ENCODE measurements around the gene ADAMTS14.

The ADAMTS14 gene

DNA sequence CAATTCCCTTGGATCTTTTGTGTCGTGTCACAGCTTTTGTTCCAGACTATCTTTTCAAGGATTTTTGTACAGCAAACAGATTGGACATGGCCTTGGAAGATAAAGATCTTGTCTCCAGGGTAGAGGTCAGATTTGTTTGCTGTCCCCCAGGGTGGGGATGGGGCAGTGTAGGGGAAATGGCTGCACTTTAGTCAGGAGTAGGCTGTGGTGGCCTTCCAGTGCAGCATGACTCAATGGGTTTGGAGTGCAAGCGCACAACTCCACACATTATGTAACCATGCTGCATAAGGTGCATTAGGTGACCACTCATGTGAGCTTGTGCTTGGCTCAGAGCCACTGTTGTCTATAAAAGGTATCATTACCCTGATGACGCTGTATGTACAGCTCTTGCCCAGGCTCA lies 23.9 kb upstream of the ADAMTS14 start:
- Histone ChIP-seq H3K27me3 (ENCODE audit: control insufficient read depth, insufficient read depth, low read length) (no peaks in the 10 kb centered on the region), H3K36me3 (ENCODE audit: control insufficient read depth, insufficient read depth, low read length) (no peaks in the 10 kb centered on the region), H3K9ac (ENCODE audit: low read length) (no peak overlapping the region), H3K4me3 (ENCODE audit: low read length) (no peak overlapping the region), H3K9me3 (ENCODE audit: control insufficient read depth, low read length) (no peaks in the 10 kb centered on the region), H3K4me1 (ENCODE audit: control insufficient read depth, insufficient read depth, low read length) (no peaks in the 10 kb centered on the region)

DNA sequence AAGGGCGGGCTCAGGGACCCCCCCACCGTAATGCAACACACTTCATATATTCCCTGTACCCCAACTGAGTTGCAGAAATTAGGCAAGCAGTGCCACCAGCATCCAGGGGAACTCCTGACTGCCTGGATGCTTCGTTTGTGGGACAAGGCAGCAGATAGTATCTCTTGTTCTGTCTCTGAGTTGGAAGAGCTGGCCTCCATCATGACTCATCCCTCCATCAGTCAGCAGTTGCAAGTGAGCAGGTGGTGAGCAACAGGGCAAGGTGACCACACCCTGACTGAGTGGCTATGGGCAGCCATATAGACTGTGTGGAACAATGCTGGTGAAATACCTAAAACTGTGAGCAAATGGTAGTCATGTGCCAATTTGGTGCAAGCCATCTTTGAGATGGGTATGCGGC lies 22.8 kb upstream of the ADAMTS14 start:
- H3K4me1 ChIP-seq (ENCODE audit: control insufficient read depth, insufficient read depth, low read length): no peaks in the 10 kb centered on the region
- H3K9ac ChIP-seq (ENCODE audit: low read length): no peak overlapping the region
- no peaks in the 10 kb centered on the region for H3K9me3 ChIP-seq (ENCODE audit: control insufficient read depth, low read length)
- H3K36me3 ChIP-seq (ENCODE audit: control insufficient read depth, insufficient read depth, low read length): no peaks in the 10 kb centered on the region
- no peaks in the 10 kb centered on the region for H3K27me3 ChIP-seq (ENCODE audit: control insufficient read depth, insufficient read depth, low read length)
- H3K4me3 ChIP-seq (ENCODE audit: low read length): no peak overlapping the region

DNA sequence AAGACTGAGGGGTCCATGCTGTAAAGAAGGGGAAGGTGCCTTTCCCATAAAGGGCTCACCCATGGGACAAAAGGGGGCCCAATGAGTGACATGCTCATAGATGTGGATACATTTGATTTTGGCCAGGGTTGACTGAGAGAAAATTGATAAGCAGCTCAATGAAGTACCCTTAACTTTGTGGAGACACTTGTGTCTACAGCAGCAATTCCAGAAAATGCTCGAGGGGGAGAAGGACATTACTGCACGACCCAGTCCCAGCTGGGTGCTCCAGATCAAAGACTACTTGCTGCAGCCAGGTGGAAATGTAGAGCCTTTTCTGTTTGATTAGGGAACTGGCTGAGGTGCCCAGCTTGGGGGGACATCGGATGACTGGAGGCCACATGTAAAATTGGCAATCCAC lies 22.2 kb upstream of the ADAMTS14 start:
- Histone ChIP-seq H3K27me3 (ENCODE audit: control insufficient read depth, insufficient read depth, low read length) (no peaks in the 10 kb centered on the region), H3K9me3 (ENCODE audit: control insufficient read depth, low read length) (no peaks in the 10 kb centered on the region), H3K4me3 (ENCODE audit: low read length) (no peak overlapping the region), H3K4me1 (ENCODE audit: control insufficient read depth, insufficient read depth, low read length) (no peaks in the 10 kb centered on the region), H3K9ac (ENCODE audit: low read length) (no peak overlapping the region), H3K36me3 (ENCODE audit: control insufficient read depth, insufficient read depth, low read length) (no peaks in the 10 kb centered on the region)

DNA sequence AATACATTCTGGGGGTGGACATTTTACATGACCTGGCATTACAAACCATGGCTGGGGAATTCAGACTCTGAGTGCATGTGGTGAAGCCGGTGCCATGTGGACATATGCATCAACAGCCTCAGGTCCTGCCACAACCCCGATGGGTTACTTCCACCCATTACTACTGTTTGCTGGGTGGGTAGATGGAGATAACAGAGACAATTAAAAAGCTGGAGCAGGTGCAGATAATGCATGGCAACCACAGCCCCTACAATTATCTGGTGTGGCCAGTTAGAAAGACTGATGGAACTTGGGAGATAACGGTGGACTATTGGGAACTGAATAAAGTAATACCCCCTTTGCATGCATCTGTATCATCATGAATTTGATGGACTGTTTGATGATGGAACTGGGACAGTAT lies 21.6 kb upstream of the ADAMTS14 start:
- H3K27me3 ChIP-seq (ENCODE audit: control insufficient read depth, insufficient read depth, low read length): no peaks in the 10 kb centered on the region
- H3K9ac ChIP-seq (ENCODE audit: low read length): no peak overlapping the region
- no peaks in the 10 kb centered on the region for H3K4me1 ChIP-seq (ENCODE audit: control insufficient read depth, insufficient read depth, low read length)
- no peaks in the 10 kb centered on the region for H3K9me3 ChIP-seq (ENCODE audit: control insufficient read depth, low read length)
- no peaks in the 10 kb centered on the region for H3K36me3 ChIP-seq (ENCODE audit: control insufficient read depth, insufficient read depth, low read length)
- no peak overlapping the region for H3K4me3 ChIP-seq (ENCODE audit: low read length)

DNA sequence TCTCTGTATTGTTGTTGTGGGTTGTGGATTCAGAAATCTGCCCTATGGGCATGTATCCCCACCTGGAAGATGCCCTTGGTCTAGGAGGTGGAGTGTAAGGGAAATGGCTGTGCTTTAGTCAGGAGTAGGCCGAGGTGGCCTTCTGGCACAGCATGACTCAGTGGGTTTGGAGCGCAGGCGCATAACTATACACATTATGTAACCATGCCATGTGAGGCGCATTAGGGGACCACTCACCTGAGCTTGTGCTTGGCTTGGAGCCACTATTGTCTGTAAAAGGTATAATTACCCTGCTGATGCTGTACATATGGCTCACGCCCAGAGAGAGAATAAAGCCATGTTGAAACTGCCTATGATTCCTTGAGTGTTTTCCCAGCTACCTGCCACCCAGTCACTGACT lies 20.6 kb upstream of the ADAMTS14 start:
- no peaks in the 10 kb centered on the region for H3K9me3 ChIP-seq (ENCODE audit: control insufficient read depth, low read length)
- H3K27me3 ChIP-seq (ENCODE audit: control insufficient read depth, insufficient read depth, low read length): no peaks in the 10 kb centered on the region
- H3K4me3 ChIP-seq (ENCODE audit: low read length): no peak overlapping the region
- H3K9ac ChIP-seq (ENCODE audit: low read length): no peak overlapping the region
- no peaks in the 10 kb centered on the region for H3K36me3 ChIP-seq (ENCODE audit: control insufficient read depth, insufficient read depth, low read length)
- no peaks in the 10 kb centered on the region for H3K4me1 ChIP-seq (ENCODE audit: control insufficient read depth, insufficient read depth, low read length)

DNA sequence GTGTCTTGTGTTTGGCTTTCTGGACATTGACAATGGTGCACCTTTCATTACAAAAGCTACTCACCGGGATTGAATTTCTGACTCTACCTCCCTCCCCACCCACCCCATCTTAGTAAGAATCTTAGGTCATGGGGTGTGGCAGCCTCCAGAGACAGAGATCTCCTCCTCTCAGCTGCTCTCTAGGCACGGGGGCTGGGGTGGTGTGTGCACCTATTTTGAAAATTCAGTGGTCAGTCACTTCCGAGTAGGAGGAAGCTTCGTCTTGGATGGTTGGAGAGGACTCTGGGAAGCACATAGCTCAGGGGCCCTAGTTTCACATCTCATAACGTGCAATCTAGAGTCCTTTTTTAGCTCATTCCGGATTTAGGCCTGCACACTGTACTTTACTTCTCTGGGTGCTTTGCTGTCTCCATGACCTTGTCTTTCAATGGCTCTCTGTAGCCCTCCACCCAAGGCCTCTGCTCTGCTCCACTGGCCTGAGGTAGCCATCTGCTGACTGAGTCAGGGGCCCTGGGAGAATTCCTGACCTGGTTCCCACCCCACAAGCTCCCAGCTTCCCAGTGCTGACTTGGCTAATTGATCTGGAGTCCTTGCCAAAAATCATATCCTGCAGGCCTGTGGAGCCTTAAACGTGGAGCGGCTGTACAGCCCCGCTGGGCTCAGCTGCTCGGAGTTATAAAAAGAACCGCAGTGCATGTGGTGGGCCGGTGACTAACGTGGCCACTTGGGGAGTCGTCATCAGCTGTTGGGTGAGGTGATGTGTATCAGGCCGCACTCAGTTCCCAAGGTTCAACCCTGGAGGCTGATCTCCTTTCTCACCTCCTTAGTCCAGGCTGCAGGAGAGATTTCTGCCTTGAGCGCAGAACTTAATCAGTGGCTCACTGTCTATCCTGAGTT lies 19.3 kb upstream of the ADAMTS14 start:
- no peaks in the 10 kb centered on the region for H3K36me3 ChIP-seq (ENCODE audit: control insufficient read depth, insufficient read depth, low read length)
- no peaks in the 10 kb centered on the region for H3K4me1 ChIP-seq (ENCODE audit: control insufficient read depth, insufficient read depth, low read length)
- no peak overlapping the region for H3K4me3 ChIP-seq (ENCODE audit: low read length)
- no peaks in the 10 kb centered on the region for H3K9me3 ChIP-seq (ENCODE audit: control insufficient read depth, low read length)
- H3K27me3 ChIP-seq (ENCODE audit: control insufficient read depth, insufficient read depth, low read length): no peaks in the 10 kb centered on the region
- H3K9ac ChIP-seq (ENCODE audit: low read length): no peak overlapping the region

DNA sequence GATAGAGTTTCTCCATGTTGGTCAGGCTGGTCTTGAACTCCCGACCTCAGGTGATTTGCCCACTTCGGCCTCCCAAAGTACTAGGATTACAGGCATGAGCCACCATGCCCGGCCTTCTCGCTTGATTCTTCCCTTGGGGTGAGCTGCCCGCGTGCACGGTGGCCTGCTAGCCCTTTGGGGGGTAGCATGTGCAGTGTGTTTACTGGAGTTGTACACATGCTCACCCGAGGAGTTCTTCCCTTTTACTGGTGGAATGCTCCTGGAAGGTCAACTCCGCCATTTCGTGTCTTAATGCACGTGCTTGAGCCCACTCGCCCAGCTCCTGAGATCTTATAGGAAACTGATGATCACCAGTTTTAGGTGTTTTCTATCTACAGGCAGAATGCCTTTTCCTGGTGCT lies 17.0 kb upstream of the ADAMTS14 start:
- no peaks in the 10 kb centered on the region for H3K27me3 ChIP-seq (ENCODE audit: control insufficient read depth, insufficient read depth, low read length)
- no peaks in the 10 kb centered on the region for H3K4me1 ChIP-seq (ENCODE audit: control insufficient read depth, insufficient read depth, low read length)
- H3K9ac ChIP-seq (ENCODE audit: low read length): no peak overlapping the region
- H3K4me3 ChIP-seq (ENCODE audit: low read length): no peak overlapping the region
- no peaks in the 10 kb centered on the region for H3K9me3 ChIP-seq (ENCODE audit: control insufficient read depth, low read length)
- H3K36me3 ChIP-seq (ENCODE audit: control insufficient read depth, insufficient read depth, low read length): no peaks in the 10 kb centered on the region

DNA sequence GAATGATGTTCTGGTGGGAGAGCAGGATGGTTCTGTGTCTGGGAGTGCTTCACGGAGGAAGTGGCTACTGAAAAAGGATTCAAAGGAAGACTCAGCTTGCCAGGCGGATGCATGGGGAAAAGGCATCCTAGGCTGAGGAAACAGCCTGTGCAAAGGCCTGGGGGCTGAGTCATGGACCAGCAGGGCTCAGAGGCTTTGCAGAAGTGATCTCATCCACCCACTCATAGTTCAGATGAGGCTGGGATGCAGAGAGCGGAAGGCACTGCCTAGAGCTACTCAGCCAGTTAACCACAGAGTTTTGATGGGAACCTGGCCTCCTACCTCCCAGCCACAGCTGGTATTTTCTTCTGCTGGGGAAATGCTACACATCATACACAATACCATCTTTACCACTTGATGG lies 15.8 kb upstream of the ADAMTS14 start:
- no peaks in the 10 kb centered on the region for H3K4me1 ChIP-seq (ENCODE audit: control insufficient read depth, insufficient read depth, low read length)
- peaks cover 2% of the 10 kb centered on the region for H3K27me3 ChIP-seq (ENCODE audit: control insufficient read depth, insufficient read depth, low read length)
- H3K36me3 ChIP-seq (ENCODE audit: control insufficient read depth, insufficient read depth, low read length): no peaks in the 10 kb centered on the region
- H3K9me3 ChIP-seq (ENCODE audit: control insufficient read depth, low read length): no peaks in the 10 kb centered on the region
- H3K9ac ChIP-seq (ENCODE audit: low read length): no peak overlapping the region
- no peak overlapping the region for H3K4me3 ChIP-seq (ENCODE audit: low read length)

DNA sequence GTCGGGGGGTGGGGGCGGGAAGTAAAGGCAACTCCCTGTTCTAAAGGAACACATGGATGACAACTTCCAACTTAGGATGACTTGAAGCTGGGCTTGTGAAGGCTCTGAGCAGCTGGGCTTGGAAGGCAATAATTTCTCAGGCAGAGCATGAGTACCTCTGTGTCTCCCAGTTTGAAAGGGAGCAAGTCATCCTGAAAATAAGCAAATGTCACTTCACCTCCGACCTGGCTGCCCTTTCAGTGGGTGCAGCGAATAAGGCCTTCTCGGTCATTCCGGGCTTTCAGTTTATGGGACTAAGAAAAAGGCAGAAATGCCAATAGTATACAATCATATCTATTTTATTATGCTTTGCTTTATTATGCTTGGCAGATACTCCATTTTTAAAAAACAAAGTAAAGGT lies 15.3 kb upstream of the ADAMTS14 start:
- no peaks in the 10 kb centered on the region for H3K9me3 ChIP-seq (ENCODE audit: control insufficient read depth, low read length)
- no peaks in the 10 kb centered on the region for H3K4me1 ChIP-seq (ENCODE audit: control insufficient read depth, insufficient read depth, low read length)
- H3K27me3 ChIP-seq (ENCODE audit: control insufficient read depth, insufficient read depth, low read length): peaks cover 6% of the 10 kb centered on the region
- no peak overlapping the region for H3K4me3 ChIP-seq (ENCODE audit: low read length)
- H3K9ac ChIP-seq (ENCODE audit: low read length): no peak overlapping the region
- no peaks in the 10 kb centered on the region for H3K36me3 ChIP-seq (ENCODE audit: control insufficient read depth, insufficient read depth, low read length)

DNA sequence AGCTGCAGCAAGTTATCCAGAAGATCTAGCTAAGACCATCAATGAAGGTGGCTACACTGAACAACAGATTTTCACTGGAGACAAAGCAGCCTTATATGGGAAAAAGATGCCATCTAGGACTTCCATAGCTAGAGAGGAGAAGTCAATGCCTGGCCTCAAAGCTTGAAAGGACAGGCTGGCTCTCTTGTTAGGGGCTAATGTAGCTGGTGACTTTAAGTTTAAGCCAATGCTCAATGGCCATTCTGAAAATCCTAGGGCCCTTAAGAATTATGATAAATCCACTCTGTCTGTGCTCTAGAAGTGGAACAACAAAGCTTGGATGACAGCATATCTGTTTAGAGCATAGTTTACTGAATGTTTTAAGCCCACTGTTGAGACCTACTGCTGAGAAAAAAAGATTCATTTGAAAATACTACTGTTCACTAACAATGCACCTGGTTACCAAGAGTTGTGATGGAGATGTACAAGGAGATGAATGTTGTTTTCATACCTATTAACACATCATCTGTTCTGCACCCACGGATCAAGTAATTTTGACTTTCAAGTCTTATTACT lies 13.6 kb upstream of the ADAMTS14 start:
- Histone ChIP-seq H3K4me3 (ENCODE audit: low read length) (no peak overlapping the region), H3K27me3 (ENCODE audit: control insufficient read depth, insufficient read depth, low read length) (peaks cover 6% of the 10 kb centered on the region), H3K9me3 (ENCODE audit: control insufficient read depth, low read length) (no peaks in the 10 kb centered on the region), H3K9ac (ENCODE audit: low read length) (no peak overlapping the region), H3K4me1 (ENCODE audit: control insufficient read depth, insufficient read depth, low read length) (no peaks in the 10 kb centered on the region), H3K36me3 (ENCODE audit: control insufficient read depth, insufficient read depth, low read length) (no peaks in the 10 kb centered on the region)

DNA sequence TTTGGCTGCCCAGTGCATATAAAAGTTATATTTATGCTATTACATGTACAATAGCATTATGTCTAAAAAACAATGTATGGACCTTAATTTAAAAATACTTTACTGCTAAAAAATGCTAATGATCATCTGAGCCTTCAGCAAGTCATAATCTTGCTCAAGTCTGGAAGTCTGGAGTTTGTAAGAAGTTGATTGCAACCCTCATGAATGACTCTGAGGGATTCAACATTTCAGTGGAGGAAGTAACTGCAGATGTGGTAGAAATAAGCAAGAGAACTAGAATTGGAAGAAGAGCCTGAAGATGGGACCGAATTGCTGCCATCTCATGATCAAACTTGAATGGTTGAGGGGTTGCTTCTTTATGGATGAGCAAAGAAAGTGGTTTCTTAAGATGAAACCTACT lies 13.0 kb upstream of the ADAMTS14 start:
- Histone ChIP-seq H3K9ac (ENCODE audit: low read length) (no peak overlapping the region), H3K27me3 (ENCODE audit: control insufficient read depth, insufficient read depth, low read length) (peaks cover 6% of the 10 kb centered on the region), H3K4me1 (ENCODE audit: control insufficient read depth, insufficient read depth, low read length) (no peaks in the 10 kb centered on the region), H3K36me3 (ENCODE audit: control insufficient read depth, insufficient read depth, low read length) (no peaks in the 10 kb centered on the region), H3K4me3 (ENCODE audit: low read length) (no peak overlapping the region), H3K9me3 (ENCODE audit: control insufficient read depth, low read length) (no peaks in the 10 kb centered on the region)

DNA sequence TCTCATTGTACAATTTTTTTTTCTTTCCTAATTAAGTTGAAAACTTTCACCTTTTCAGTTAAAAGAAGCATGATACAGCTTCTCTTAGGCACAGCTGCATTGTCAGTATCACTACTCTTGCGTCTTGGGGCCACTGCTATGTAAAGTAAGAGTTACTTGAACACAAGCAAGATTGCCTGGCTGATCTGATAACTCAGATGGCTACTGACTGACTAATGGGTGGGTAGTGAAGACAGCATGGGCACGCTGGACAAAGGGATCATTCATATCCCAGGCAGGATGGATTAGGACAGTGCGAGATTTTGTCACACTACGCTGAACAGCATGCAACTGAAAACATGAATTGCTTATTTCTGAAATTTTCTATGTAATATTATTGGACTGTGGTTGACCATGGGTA lies 11.6 kb upstream of the ADAMTS14 start:
- H3K36me3 ChIP-seq (ENCODE audit: control insufficient read depth, insufficient read depth, low read length): no peaks in the 10 kb centered on the region
- H3K9me3 ChIP-seq (ENCODE audit: control insufficient read depth, low read length): no peaks in the 10 kb centered on the region
- peaks cover 5% of the 10 kb centered on the region for H3K4me1 ChIP-seq (ENCODE audit: control insufficient read depth, insufficient read depth, low read length)
- H3K9ac ChIP-seq (ENCODE audit: low read length): no peak overlapping the region
- H3K27me3 ChIP-seq (ENCODE audit: control insufficient read depth, insufficient read depth, low read length): peaks cover 6% of the 10 kb centered on the region
- no peak overlapping the region for H3K4me3 ChIP-seq (ENCODE audit: low read length)
